Measurements from ENCODE around the gene FAM156A. TPM values are rescaled to one million over a fixed set of nuclear protein-coding genes. Genes with fewer than 3 reads are reported as not detected.
A peak's percentile ranks its signal among the peaks of the same experiment; 100 is the strongest.
"Not testable (repeated sequence)": the region's sequence is repeated elsewhere in the genome, so short reads cannot be mapped to it uniquely, and the experiment has no call there.

Gene FAM156A
- total and polyA plus RNA-seq, 2 experiments from 2014 or later = 29.8 to 38.3 TPM

DNA sequence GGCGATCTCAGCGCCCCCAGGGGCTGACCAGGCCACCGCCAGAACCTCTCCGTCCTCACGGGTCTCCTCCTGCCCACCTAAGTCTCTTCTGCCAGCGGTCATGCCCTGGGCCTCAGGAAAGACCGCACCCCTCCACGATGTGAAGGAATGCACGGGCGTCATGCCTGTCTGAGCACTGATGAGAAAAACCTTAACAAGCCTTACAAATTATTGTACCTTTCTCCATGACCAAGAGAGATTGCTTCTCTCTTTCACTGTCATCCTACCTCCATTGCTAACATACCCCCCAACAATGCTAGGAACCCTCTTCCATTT, 22.9 kb downstream of the FAM156A start:
- not testable (repeated sequence) for H3K27me3 ChIP-seq; H3K4me1 ChIP-seq (ENCODE audit: low read depth); H3K9me3 ChIP-seq (ENCODE audit: low read depth); H3K36me3 ChIP-seq; DNase-seq (ENCODE audit: low read depth in 1 of 2, low spot score in 1 of 2)
- H3K27ac ChIP-seq = peak overlapping the region; percentile 96
- peak overlapping the region; percentile 68 for H3K4me3 ChIP-seq

GRCh38 chrX:52934704-52935469, 23.4 kb downstream of the FAM156A start:
- no peaks in the 10 kb centered on the region for H3K27me3 ChIP-seq
- peak; percentile 89 to 96 for DNase-seq (ENCODE audit: low read depth in 1 of 2, low spot score in 1 of 2)
- peak overlapping the region; percentile 68 for H3K4me3 ChIP-seq
- no peaks in the 10 kb centered on the region for H3K36me3 ChIP-seq
- TF ChIP-seq, protein P1, sequence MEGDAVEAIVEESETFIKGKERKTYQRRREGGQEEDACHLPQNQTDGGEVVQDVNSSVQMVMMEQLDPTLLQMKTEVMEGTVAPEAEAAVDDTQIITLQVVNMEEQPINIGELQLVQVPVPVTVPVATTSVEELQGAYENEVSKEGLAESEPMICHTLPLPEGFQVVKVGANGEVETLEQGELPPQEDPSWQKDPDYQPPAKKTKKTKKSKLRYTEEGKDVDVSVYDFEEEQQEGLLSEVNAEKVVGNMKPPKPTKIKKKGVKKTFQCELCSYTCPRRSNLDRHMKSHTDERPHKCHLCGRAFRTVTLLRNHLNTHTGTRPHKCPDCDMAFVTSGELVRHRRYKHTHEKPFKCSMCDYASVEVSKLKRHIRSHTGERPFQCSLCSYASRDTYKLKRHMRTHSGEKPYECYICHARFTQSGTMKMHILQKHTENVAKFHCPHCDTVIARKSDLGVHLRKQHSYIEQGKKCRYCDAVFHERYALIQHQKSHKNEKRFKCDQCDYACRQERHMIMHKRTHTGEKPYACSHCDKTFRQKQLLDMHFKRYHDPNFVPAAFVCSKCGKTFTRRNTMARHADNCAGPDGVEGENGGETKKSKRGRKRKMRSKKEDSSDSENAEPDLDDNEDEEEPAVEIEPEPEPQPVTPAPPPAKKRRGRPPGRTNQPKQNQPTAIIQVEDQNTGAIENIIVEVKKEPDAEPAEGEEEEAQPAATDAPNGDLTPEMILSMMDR (IDR thresholded peaks at IDR 0.05; ENCODE audit: low read depth, low read length) = peak; percentile 64
- H3K9me3 ChIP-seq (ENCODE audit: low read depth) = no peaks in the 10 kb centered on the region
- H3K4me1 ChIP-seq (ENCODE audit: low read depth) = no peaks in the 10 kb centered on the region
- peak overlapping the region; percentile 96 for H3K27ac ChIP-seq

- Histone ChIP-seq H3K27ac (peak overlapping the region; percentile 96), H3K27me3 (no peaks in the 10 kb centered on the region), H3K9me3 (ENCODE audit: low read depth) (no peaks in the 10 kb centered on the region), H3K4me3 (peak overlapping the region; percentile 68), H3K4me1 (ENCODE audit: low read depth) (no peaks in the 10 kb centered on the region), H3K36me3 (no peaks in the 10 kb centered on the region)
- TF ChIP-seq, protein P1 (IDR thresholded peaks at IDR 0.05; ENCODE audit: low read depth, low read length) = no peak
- DNase-seq (ENCODE audit: low read depth in 1 of 2, low spot score in 1 of 2) = peak in 1 of 2 donors; percentile 0
These were observed 24.2 kb downstream of the FAM156A start for GRCh38 chrX:52933976-52934703.

DNA sequence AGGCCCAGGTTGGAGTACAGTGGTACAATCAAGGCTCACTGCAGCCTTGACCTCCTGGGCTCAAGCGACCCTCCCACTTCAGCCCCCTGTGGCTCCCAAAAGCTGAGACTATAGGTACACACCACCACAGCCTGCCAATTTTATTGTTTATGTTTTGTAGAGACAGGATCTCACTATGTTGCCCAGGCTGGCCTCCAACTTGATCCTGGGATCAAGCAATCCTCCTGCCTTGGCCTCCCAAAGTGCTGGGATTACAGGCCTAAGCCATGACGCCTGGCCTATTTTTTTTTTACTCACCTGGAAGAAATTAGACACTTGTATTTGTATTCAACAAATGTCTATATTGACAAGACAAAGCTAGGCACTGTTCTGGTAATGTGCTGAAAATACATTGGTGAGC, 25.1 kb downstream of the FAM156A start:
- DNase-seq (ENCODE audit: low read depth in 1 of 2, low spot score in 1 of 2) = no peak
- Histone ChIP-seq H3K27ac (no peak overlapping the region), H3K27me3 (no peaks in the 10 kb centered on the region), H3K4me3 (no peak overlapping the region), H3K4me1 (ENCODE audit: low read depth) (no peaks in the 10 kb centered on the region), H3K36me3 (no peaks in the 10 kb centered on the region), H3K9me3 (ENCODE audit: low read depth) (no peaks in the 10 kb centered on the region)
- TF ChIP-seq, protein P1 (IDR thresholded peaks at IDR 0.05; ENCODE audit: low read depth, low read length) = no peak

- not testable (repeated sequence) for DNase-seq (ENCODE audit: low read depth in 1 of 2, low spot score in 1 of 2); H3K27ac ChIP-seq; H3K36me3 ChIP-seq
These were observed 28.1 kb downstream of the FAM156A start for GRCh38 chrX:52930214-52930613.

GRCh38 chrX:52923781-52924241, 34.5 kb downstream of the FAM156A start:
- DNase-seq (ENCODE audit: low read depth in 1 of 2, low spot score in 1 of 2) = peak; percentile 38 to 57
- no peaks in the 10 kb centered on the region for H3K9me3 ChIP-seq (ENCODE audit: low read depth)
- TF ChIP-seq, protein P1 (IDR thresholded peaks at IDR 0.05; ENCODE audit: low read depth, low read length) = no peak
- no peaks in the 10 kb centered on the region for H3K36me3 ChIP-seq
- H3K27ac ChIP-seq = peak overlapping the region; percentile 91
- no peak overlapping the region for H3K4me3 ChIP-seq
- peaks cover 7% of the 10 kb centered on the region for H3K4me1 ChIP-seq (ENCODE audit: low read depth)
- H3K27me3 ChIP-seq = no peaks in the 10 kb centered on the region

More at GRCh38 chrX:52930214-52930613, 28.1 kb downstream of the FAM156A start:
- H3K4me1 ChIP-seq (ENCODE audit: low read depth); H3K4me3 ChIP-seq; H3K27me3 ChIP-seq; H3K9me3 ChIP-seq (ENCODE audit: low read depth): not testable (repeated sequence)

DNA sequence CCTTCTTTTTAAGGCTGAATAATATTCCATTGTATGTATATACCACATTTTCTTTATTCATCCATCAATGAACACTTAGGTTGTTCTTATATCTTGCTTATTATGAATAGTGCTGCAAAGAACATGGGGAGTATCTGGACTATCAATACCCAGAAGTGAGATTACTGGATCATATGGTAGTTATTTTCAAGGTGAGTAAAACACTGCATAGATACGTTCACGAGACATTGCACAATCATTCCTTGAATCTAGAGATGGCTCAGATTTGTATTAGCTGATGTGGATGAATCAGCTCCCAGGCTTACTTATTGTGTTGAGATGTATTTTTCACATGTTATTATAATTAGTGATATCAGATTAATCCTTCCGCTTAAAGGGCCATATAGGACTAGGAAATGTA, 43.6 kb downstream of the FAM156A start:
- not testable (repeated sequence) for H3K27me3 ChIP-seq; H3K4me1 ChIP-seq (ENCODE audit: low read depth); H3K9me3 ChIP-seq (ENCODE audit: low read depth); DNase-seq (ENCODE audit: low read depth in 1 of 2, low spot score in 1 of 2); H3K36me3 ChIP-seq; H3K4me3 ChIP-seq; H3K27ac ChIP-seq

GRCh38 chrX:52913681-52914080, 44.6 kb downstream of the FAM156A start:
- H3K27ac ChIP-seq; H3K9me3 ChIP-seq (ENCODE audit: low read depth); H3K27me3 ChIP-seq; H3K4me3 ChIP-seq; H3K4me1 ChIP-seq (ENCODE audit: low read depth); H3K36me3 ChIP-seq; DNase-seq (ENCODE audit: low read depth in 1 of 2, low spot score in 1 of 2): not testable (repeated sequence)

- not testable (repeated sequence) for H3K36me3 ChIP-seq; H3K4me1 ChIP-seq (ENCODE audit: low read depth); H3K27ac ChIP-seq; H3K27me3 ChIP-seq; H3K4me3 ChIP-seq; H3K9me3 ChIP-seq (ENCODE audit: low read depth); DNase-seq (ENCODE audit: low read depth in 1 of 2, low spot score in 1 of 2)
These were observed 48.9 kb downstream of the FAM156A start for GRCh38 chrX:52909313-52909969.

All from cardiac muscle cell (in vitro differentiated cells and primary cell).